Prostate gland (tissue), 2 donors: Measurements from ENCODE around the gene RFTN2.

Experiments
- POLR2A ChIP-seq: fragments of 450-650 bp; IDR thresholded peaks from one replicate; pipeline ENCODE4 v1.6.1; 2016; ENCODE audit warnings: antibody characterized with exemption, mild to moderate bottlenecking
- TF ChIP-seq, protein P1 (sequence below), 4 experiments: fragments of 200-600 bp in 2 of 4; fragments of 450-650 bp in 2 of 4; sonication (generic) in 2 of 4; IDR thresholded peaks; 1 replicate in 3 of 4; 2 replicates in 1 of 4; pipeline ENCODE4 v1.5.1; 2016 to 2019; ENCODE audit warnings: antibody characterized with exemption in 4 of 4, mild to moderate bottlenecking in 2 of 4, moderate library complexity in 2 of 4

GRCh38 chr2:197710424-197711042, 35.1 kb upstream of the RFTN2 start:
- TF ChIP-seq, protein P1, sequence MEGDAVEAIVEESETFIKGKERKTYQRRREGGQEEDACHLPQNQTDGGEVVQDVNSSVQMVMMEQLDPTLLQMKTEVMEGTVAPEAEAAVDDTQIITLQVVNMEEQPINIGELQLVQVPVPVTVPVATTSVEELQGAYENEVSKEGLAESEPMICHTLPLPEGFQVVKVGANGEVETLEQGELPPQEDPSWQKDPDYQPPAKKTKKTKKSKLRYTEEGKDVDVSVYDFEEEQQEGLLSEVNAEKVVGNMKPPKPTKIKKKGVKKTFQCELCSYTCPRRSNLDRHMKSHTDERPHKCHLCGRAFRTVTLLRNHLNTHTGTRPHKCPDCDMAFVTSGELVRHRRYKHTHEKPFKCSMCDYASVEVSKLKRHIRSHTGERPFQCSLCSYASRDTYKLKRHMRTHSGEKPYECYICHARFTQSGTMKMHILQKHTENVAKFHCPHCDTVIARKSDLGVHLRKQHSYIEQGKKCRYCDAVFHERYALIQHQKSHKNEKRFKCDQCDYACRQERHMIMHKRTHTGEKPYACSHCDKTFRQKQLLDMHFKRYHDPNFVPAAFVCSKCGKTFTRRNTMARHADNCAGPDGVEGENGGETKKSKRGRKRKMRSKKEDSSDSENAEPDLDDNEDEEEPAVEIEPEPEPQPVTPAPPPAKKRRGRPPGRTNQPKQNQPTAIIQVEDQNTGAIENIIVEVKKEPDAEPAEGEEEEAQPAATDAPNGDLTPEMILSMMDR (IDR thresholded peaks at IDR 0.05), result no peak
- no peak for TF ChIP-seq POLR2A
